HCT116 (cell line): ENCODE data around the gene NDUFS6. TPM values are rescaled to one million over a fixed set of nuclear protein-coding genes. Genes with fewer than 3 reads are reported as not detected.

Experiments
- ATAC-seq: fragments of 200-7000 bp; cut with Tn5 transposase; 2 replicates; pipeline ENCODE4 v1.9.1; 2020; ENCODE audit warnings: mild to moderate bottlenecking, moderate library complexity
- BruUV-seq: library from RNA; stranded (reverse); fragments of 400-500 nt; replicated peaks from 2 replicates; lab custom pipeline; 2021; lab: Mats Ljungman, UMichigan
- CTCF ChIA-PET: fragments of 300-600 bp; sonication (Branson Sonifier 250); formaldehyde crosslinking; loops from one replicate; lab custom pipeline; 2021; ENCODE audit warnings: antibody characterized with exemption; lab: Charles Lee
- POLR2A ChIA-PET: fragments of 300-600, 350-600 bp; sonication (Branson Sonifier 250); formaldehyde crosslinking; loops from one replicate; lab custom pipeline; 2021; ENCODE audit warnings: antibody characterized with exemption; lab: Charles Lee
- RAD21 ChIA-PET, 2 experiments: fragments of 300-600 bp; sonication (Branson Sonifier 250); formaldehyde crosslinking; loops; one replicate each; lab custom pipeline; 2023; ENCODE audit warnings: low total read pairs in 2 of 2; ENCODE audit not compliant: uncharacterized antibody in 2 of 2, unreplicated experiment in 2 of 2, low non-redundant PET in 1 of 2; lab: Charles Lee
- DNase-seq: peaks from one replicate; pipeline ENCODE4 v3.0.0-alpha.2; 2010; ENCODE audit warnings: low read depth, low spot score
- H2AFZ ChIP-seq: fragments of 200-600 bp; shearing (Covaris generic), sonication (generic); 2 replicates; pipeline ENCODE4 v1.6.1; 2017; ENCODE audit warnings: low read depth, mixed run types, mixed read lengths, antibody characterized with exemption, low read length; ENCODE audit not compliant: poor library complexity, severe bottlenecking
- H3K27ac ChIP-seq: 2 replicates; pipeline ENCODE4 v1.5.1; 2012; ENCODE audit warnings: low read depth, low read length
- H3K27me3 ChIP-seq: fragments of 200-600 bp; sonication (generic); 2 replicates; pipeline ENCODE4 v1.6.1; 2016; ENCODE audit warnings: mixed run types, low read length, mixed read lengths; ENCODE audit not compliant: insufficient read depth
- H3K36me3 ChIP-seq, 2 experiments: fragments of 200-500 bp in 1 of 2; fragments of 200-600 bp in 1 of 2; sonication (Bioruptor generic) in 1 of 2; sonication (generic) in 1 of 2; 2 replicates each; pipeline versions ENCODE4 v1.5.1 to v1.6.1; 2014 to 2016; ENCODE audit warnings: low read length in 2 of 2, inconsistent platforms in 1 of 2, mixed read lengths in 1 of 2, mixed run types in 1 of 2; ENCODE audit not compliant: insufficient read depth in 2 of 2, control insufficient read depth in 1 of 2
- H3K4me1 ChIP-seq, 2 experiments: fragments of 200-600 bp in 1 of 2; sonication (generic) in 1 of 2; 2 replicates each; pipeline versions ENCODE4 v1.5.1 to v1.6.1; 2012 to 2017; ENCODE audit warnings: low read length in 2 of 2, inconsistent platforms in 1 of 2, mild to moderate bottlenecking in 1 of 2, mixed read lengths in 1 of 2, mixed run types in 1 of 2, moderate library complexity in 1 of 2; ENCODE audit not compliant: insufficient read depth in 2 of 2, control insufficient read depth in 1 of 2
- H3K4me2 ChIP-seq: fragments of 200-600 bp; sonication (generic); 2 replicates; pipeline ENCODE4 v1.6.1; 2017; ENCODE audit warnings: mixed run types, low read length, mixed read lengths
- H3K4me3 ChIP-seq, 2 experiments: fragments of 200-600 bp in 1 of 2; sonication (generic) in 1 of 2; replicated peaks in 1 of 2; 2 replicates each; pipeline ENCODE4 v1.5.1; 2011 to 2016; ENCODE audit warnings: low read length in 2 of 2, control low read depth in 1 of 2, low read depth in 1 of 2, mild to moderate bottlenecking in 1 of 2, mixed read lengths in 1 of 2, mixed run types in 1 of 2
- H3K79me2 ChIP-seq: fragments of 200-600 bp; sonication (generic); 2 replicates; pipeline ENCODE4 v1.6.1; 2017; ENCODE audit warnings: mild to moderate bottlenecking, mixed run types, low read length, moderate library complexity, mixed read lengths; ENCODE audit not compliant: insufficient read depth
- H3K9ac ChIP-seq: fragments of 200-600 bp; sonication (generic); 2 replicates; pipeline ENCODE4 v1.6.1; 2016; ENCODE audit warnings: low read length, mixed read lengths
- H3K9me2 ChIP-seq: fragments of 200-600 bp; sonication (generic), shearing (Covaris generic); 2 replicates; pipeline ENCODE4 v1.6.1; 2017; ENCODE audit warnings: mixed run types, mild to moderate bottlenecking, moderate library complexity; ENCODE audit not compliant: insufficient read depth
- H3K9me3 ChIP-seq, 2 experiments: fragments of 200-500 bp in 1 of 2; fragments of 200-600 bp in 1 of 2; sonication (Bioruptor generic) in 1 of 2; sonication (generic) in 1 of 2; 2 replicates each; pipeline ENCODE4 v1.6.1; 2014 to 2017; ENCODE audit warnings: low read length in 2 of 2, mixed read lengths in 2 of 2, inconsistent platforms in 1 of 2, low read depth in 1 of 2, mild to moderate bottlenecking in 1 of 2, mixed run types in 1 of 2, moderate library complexity in 1 of 2; ENCODE audit not compliant: control insufficient read depth in 1 of 2, insufficient read depth in 1 of 2
- H4K20me1 ChIP-seq: fragments of 200-600 bp; sonication (generic), shearing (Covaris generic); 2 replicates; pipeline ENCODE4 v1.6.1; 2017; ENCODE audit warnings: mixed run types, mild to moderate bottlenecking, moderate library complexity; ENCODE audit not compliant: insufficient read depth
- CEBPB ChIP-seq: IDR thresholded peaks from 2 replicates; pipeline ENCODE4 v1.6.1; 2012; ENCODE audit warnings: low read depth
- EGR1 ChIP-seq: IDR thresholded peaks from 2 replicates; pipeline ENCODE4 v1.6.1; 2012; ENCODE audit warnings: low read depth
- ELF1 ChIP-seq: IDR thresholded peaks from 2 replicates; pipeline ENCODE4 v1.6.1; 2012; ENCODE audit warnings: low read depth, borderline replicate concordance
- EZH2 ChIP-seq: fragments of 200-600 bp; sonication (generic); IDR thresholded peaks from 2 replicates; pipeline ENCODE4 v1.6.1; 2017; ENCODE audit warnings: antibody characterized with exemption, mixed run types
- JUND ChIP-seq: IDR thresholded peaks from 2 replicates; pipeline ENCODE4 v1.6.1; 2012
- POLR2A ChIP-seq: IDR thresholded peaks from 2 replicates; pipeline ENCODE4 v1.7.0; 2011; ENCODE audit warnings: borderline replicate concordance; ENCODE audit not compliant: insufficient read depth, insufficient read length; ENCODE audit errors: extremely low read depth
- RAD21 ChIP-seq: IDR thresholded peaks from 2 replicates; pipeline ENCODE4 v1.6.1; 2012; ENCODE audit warnings: low read depth, mild to moderate bottlenecking
- SIN3A ChIP-seq: IDR thresholded peaks from 2 replicates; pipeline ENCODE4 v1.6.1; 2012; ENCODE audit warnings: low read depth
- SP1 ChIP-seq: IDR thresholded peaks from 2 replicates; pipeline ENCODE4 v1.6.1; 2012; ENCODE audit warnings: low read depth
- SRF ChIP-seq: IDR thresholded peaks from 2 replicates; pipeline ENCODE4 v1.6.1; 2012; ENCODE audit warnings: low read depth
- TCF7L2 ChIP-seq: IDR thresholded peaks from 2 replicates; pipeline ENCODE4 v1.7.0; 2011; ENCODE audit warnings: borderline replicate concordance, inconsistent platforms; ENCODE audit not compliant: insufficient read depth, insufficient read length; ENCODE audit errors: extremely low read depth
- YY1 ChIP-seq: IDR thresholded peaks from 2 replicates; pipeline ENCODE4 v1.6.1; 2011; ENCODE audit warnings: low read length, low read depth, moderate library complexity, mild to moderate bottlenecking; ENCODE audit not compliant: insufficient replicate concordance; ENCODE audit errors: extremely low read depth
- ZFX ChIP-seq: fragments of 450-650 bp; IDR thresholded peaks from 2 replicates; pipeline ENCODE4 v1.6.1; 2017
- intact Hi-C: fragments of 100-400 bp; cut with micrococcal nuclease; formaldehyde crosslinking; loops from 2 replicates; pipeline ENCODE4 v1.10.0; 2022
- total RNA-seq: library from RNA; stranded (reverse); gene quantifications from one replicate; pipeline ENCODE4 v1.2.1, GENCODE V29; 2021; ENCODE audit not compliant: unreplicated experiment
- TF ChIP-seq, protein P1 (sequence below): IDR thresholded peaks from 2 replicates; pipeline ENCODE4 v1.6.1; 2012
- TF ChIP-seq, protein P2 (sequence below): IDR thresholded peaks from 2 replicates; pipeline ENCODE4 v1.6.1; 2011; ENCODE audit warnings: mild to moderate bottlenecking, low read length, moderate library complexity; ENCODE audit not compliant: insufficient replicate concordance; ENCODE audit errors: extremely low read depth

NDUFS6 gene
- total RNA-seq, 1 experiment from 2014 or later, result 43.8 TPM

DNA sequence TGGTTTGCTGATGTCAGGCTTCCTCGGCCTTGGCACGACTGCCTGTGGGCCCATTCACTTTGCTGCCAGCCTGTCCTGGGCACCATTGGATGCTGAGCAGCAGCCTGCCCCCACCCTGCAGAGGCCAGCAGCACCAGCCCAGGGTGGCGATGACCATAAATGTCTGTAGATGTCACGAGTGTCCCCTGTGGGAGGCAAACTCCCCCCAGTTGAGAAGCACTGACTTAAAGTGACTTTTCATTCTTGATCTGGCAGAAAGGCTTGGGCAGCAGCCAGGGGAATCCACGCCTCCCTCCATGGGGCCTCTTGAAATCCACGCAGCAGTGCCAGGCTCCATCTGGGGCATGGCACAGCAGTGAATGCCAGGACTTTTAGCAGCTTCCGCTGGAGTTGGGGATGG is 59.7 kb downstream of the NDUFS6 start:
- Histone ChIP-seq H3K36me3 (no peaks in the 10 kb centered on the region), H3K4me3 (no peak overlapping the region), H3K27ac (no peak overlapping the region), H3K9me3 (no peaks in the 10 kb centered on the region), H3K4me1 (no peaks in the 10 kb centered on the region), H3K9me2 (no peaks in the 10 kb centered on the region)
- DNase-seq (no peak), ATAC-seq (no peak)
- POLR2A ChIA-PET, result no interaction called here
- TF ChIP-seq ZFX (no peak), RAD21 (no peak), SIN3A (no peak), TCF7L2 (no peak), YY1 (no peak), EZH2 (no peak), SRF (no peak), JUND (no peak), ELF1 (no peak), POLR2A (no peak), EGR1 (no peak), SP1 (no peak), CEBPB (no peak)
- TF ChIP-seq, protein P1, sequence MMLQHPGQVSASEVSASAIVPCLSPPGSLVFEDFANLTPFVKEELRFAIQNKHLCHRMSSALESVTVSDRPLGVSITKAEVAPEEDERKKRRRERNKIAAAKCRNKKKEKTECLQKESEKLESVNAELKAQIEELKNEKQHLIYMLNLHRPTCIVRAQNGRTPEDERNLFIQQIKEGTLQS, result no peak
- TF ChIP-seq, protein P2, sequence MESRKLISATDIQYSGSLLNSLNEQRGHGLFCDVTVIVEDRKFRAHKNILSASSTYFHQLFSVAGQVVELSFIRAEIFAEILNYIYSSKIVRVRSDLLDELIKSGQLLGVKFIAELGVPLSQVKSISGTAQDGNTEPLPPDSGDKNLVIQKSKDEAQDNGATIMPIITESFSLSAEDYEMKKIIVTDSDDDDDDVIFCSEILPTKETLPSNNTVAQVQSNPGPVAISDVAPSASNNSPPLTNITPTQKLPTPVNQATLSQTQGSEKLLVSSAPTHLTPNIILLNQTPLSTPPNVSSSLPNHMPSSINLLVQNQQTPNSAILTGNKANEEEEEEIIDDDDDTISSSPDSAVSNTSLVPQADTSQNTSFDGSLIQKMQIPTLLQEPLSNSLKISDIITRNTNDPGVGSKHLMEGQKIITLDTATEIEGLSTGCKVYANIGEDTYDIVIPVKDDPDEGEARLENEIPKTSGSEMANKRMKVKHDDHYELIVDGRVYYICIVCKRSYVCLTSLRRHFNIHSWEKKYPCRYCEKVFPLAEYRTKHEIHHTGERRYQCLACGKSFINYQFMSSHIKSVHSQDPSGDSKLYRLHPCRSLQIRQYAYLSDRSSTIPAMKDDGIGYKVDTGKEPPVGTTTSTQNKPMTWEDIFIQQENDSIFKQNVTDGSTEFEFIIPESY, result no peak
- TF ChIP-seq, all 23 proteins: peak for 0
- intact Hi-C loops, result no loop called here
- no peaks in the 10 kb centered on the region; the same call in 1 of the 2 replicates for H3K27me3 ChIP-seq
- H4K20me1 ChIP-seq, result no peaks in the 10 kb centered on the region
- ChIA-PET RAD21 (no interaction called here), CTCF (no interaction called here)
- BruUV-seq, result no TSS peak
- no peaks in the 10 kb centered on the region for H3K79me2 ChIP-seq
- no peak overlapping the region for H2AFZ ChIP-seq
- H3K9ac ChIP-seq, result no peak overlapping the region
- no peak overlapping the region for H3K4me2 ChIP-seq
